DOHH2 (cell line): Measurements from ENCODE around the gene SLC16A10.

Experiments used
- H3F3A ChIP-seq: fragments of 200-600 bp; sonication (generic), shearing (Covaris generic); 2 replicates; pipeline ENCODE4 v1.6.0; 2016; ENCODE audit warnings: antibody characterized with exemption, mild to moderate bottlenecking; ENCODE audit not compliant: control insufficient read depth, insufficient read depth
- H3K27ac ChIP-seq: fragments of 200-600 bp; sonication (generic); 2 replicates; pipeline ENCODE4 v1.5.1; 2014; ENCODE audit warnings: low read depth, mild to moderate bottlenecking, low read length, moderate library complexity
- H3K27me3 ChIP-seq: fragments of 200-600 bp; sonication (generic); 2 replicates; pipeline ENCODE4 v1.6.1; 2014; ENCODE audit warnings: mild to moderate bottlenecking, low read length, mixed read lengths; ENCODE audit not compliant: control insufficient read depth
- H3K36me3 ChIP-seq: fragments of 200-600 bp; sonication (generic); 2 replicates; pipeline ENCODE4 v1.6.1; 2014; ENCODE audit warnings: mild to moderate bottlenecking, low read length, moderate library complexity, mixed read lengths; ENCODE audit not compliant: control insufficient read depth
- H3K4me1 ChIP-seq: fragments of 200-600 bp; sonication (generic); 2 replicates; pipeline ENCODE4 v1.6.1; 2014; ENCODE audit warnings: mild to moderate bottlenecking, low read length, mixed read lengths; ENCODE audit not compliant: control insufficient read depth
- H3K4me2 ChIP-seq: fragments of 200-600 bp; sonication (generic); 2 replicates; pipeline ENCODE4 v1.6.0; 2014; ENCODE audit warnings: mild to moderate bottlenecking, low read length, moderate library complexity
- H3K4me3 ChIP-seq: fragments of 200-600 bp; sonication (generic); 2 replicates; pipeline ENCODE4 v1.5.1; 2014; ENCODE audit warnings: mild to moderate bottlenecking, low read length, mixed read lengths
- H3K79me2 ChIP-seq: fragments of 200-600 bp; sonication (generic); 2 replicates; pipeline ENCODE4 v1.6.1; 2014; ENCODE audit warnings: mild to moderate bottlenecking, low read length, mixed read lengths; ENCODE audit not compliant: control insufficient read depth
- H3K9me2 ChIP-seq: fragments of 200-600 bp; sonication (generic); replicated peaks from 2 replicates; pipeline ENCODE4 v1.6.1; 2014; ENCODE audit warnings: mild to moderate bottlenecking, low read length, mixed read lengths; ENCODE audit not compliant: control insufficient read depth
- H3K9me3 ChIP-seq: fragments of 200-600 bp; sonication (generic); 2 replicates; pipeline ENCODE4 v1.6.1; 2014; ENCODE audit warnings: antibody characterized with exemption, low read length, mixed read lengths; ENCODE audit not compliant: control insufficient read depth, insufficient read depth
- H4K20me1 ChIP-seq: fragments of 200-600 bp; sonication (generic); 2 replicates; pipeline ENCODE4 v1.6.0; 2014; ENCODE audit warnings: low read depth, mild to moderate bottlenecking, antibody characterized with exemption, low read length, moderate library complexity; ENCODE audit not compliant: control insufficient read depth, insufficient read depth
- CTCF ChIP-seq: fragments of 200-600 bp; sonication (generic); IDR thresholded peaks from one replicate; pipeline ENCODE4 v1.5.1; 2014; ENCODE audit warnings: antibody characterized with exemption, mild to moderate bottlenecking, low read depth, low read length; ENCODE audit not compliant: poor library complexity, severe bottlenecking
- EZH2phosphoT487 ChIP-seq: fragments of 200-600 bp; sonication (generic); IDR thresholded peaks from 2 replicates; pipeline ENCODE4 v1.6.1; 2017; ENCODE audit warnings: borderline replicate concordance, mild to moderate bottlenecking, antibody characterized with exemption, low read length, moderate library complexity, mixed read lengths

The SLC16A10 gene

GRCh38 chr6:111270121-111270520 is 182.8 kb downstream of the SLC16A10 start:
- H3K36me3 ChIP-seq = peaks cover 49% of the 10 kb centered on the region
- H4K20me1 ChIP-seq = no peaks in the 10 kb centered on the region
- H3K4me3 ChIP-seq = no peak overlapping the region
- no peak overlapping the region for H3K4me2 ChIP-seq
- H3K27ac ChIP-seq = no peak overlapping the region
- H3K4me1 ChIP-seq = peaks cover 12% of the 10 kb centered on the region
- TF ChIP-seq CTCF (no peak), EZH2phosphoT487 (no peak)
- no peaks in the 10 kb centered on the region for H3K9me2 ChIP-seq
- H3K9me3 ChIP-seq = no peaks in the 10 kb centered on the region
- H3K27me3 ChIP-seq = no peaks in the 10 kb centered on the region
- H3F3A ChIP-seq = 0 out of 2 replicates have a peak, but pooled peaks cover 4% of the 10 kb centered on the region
- peaks cover 27% of the 10 kb centered on the region for H3K79me2 ChIP-seq

GRCh38 chr6:111274593-111275217 is 187.4 kb downstream of the SLC16A10 start:
- TF ChIP-seq EZH2phosphoT487 = no peak
- Histone ChIP-seq H3K4me1 (no peaks in the 10 kb centered on the region), H3K9me3 (no peaks in the 10 kb centered on the region), H3K36me3 (peaks cover 53% of the 10 kb centered on the region), H3K79me2 (peaks cover 19% of the 10 kb centered on the region), H3K9me2 (no peaks in the 10 kb centered on the region), H4K20me1 (no peaks in the 10 kb centered on the region), H3F3A (no peaks in the 10 kb centered on the region), H3K27ac (no peak overlapping the region), H3K4me3 (no peak overlapping the region), H3K27me3 (no peaks in the 10 kb centered on the region), H3K4me2 (no peak overlapping the region)

- H3K27ac ChIP-seq = no peak overlapping the region
- H3F3A ChIP-seq = no peaks in the 10 kb centered on the region
- TF ChIP-seq EZH2phosphoT487 (no peak), CTCF (no peak)
- H3K27me3 ChIP-seq = no peaks in the 10 kb centered on the region
- H3K9me2 ChIP-seq = no peaks in the 10 kb centered on the region
- peaks cover 55% of the 10 kb centered on the region for H3K36me3 ChIP-seq
- H4K20me1 ChIP-seq = no peaks in the 10 kb centered on the region
- no peak overlapping the region for H3K4me2 ChIP-seq
- no peaks in the 10 kb centered on the region for H3K9me3 ChIP-seq
- H3K4me3 ChIP-seq = no peak overlapping the region
- H3K4me1 ChIP-seq = no peaks in the 10 kb centered on the region
- peaks cover 11% of the 10 kb centered on the region for H3K79me2 ChIP-seq
Observed at GRCh38 chr6:111276335-111276734, 189.0 kb downstream of the SLC16A10 start.

- no peak for TF ChIP-seq CTCF
- TF ChIP-seq EZH2phosphoT487 = no peak
- Histone ChIP-seq H3K79me2 (peaks cover 11% of the 10 kb centered on the region), H3F3A (no peaks in the 10 kb centered on the region), H3K9me2 (no peaks in the 10 kb centered on the region), H3K27ac (no peak overlapping the region), H3K4me2 (no peak overlapping the region), H3K27me3 (no peaks in the 10 kb centered on the region), H3K4me1 (no peaks in the 10 kb centered on the region), H3K4me3 (no peak overlapping the region), H3K36me3 (peaks cover 55% of the 10 kb centered on the region), H3K9me3 (no peaks in the 10 kb centered on the region), H4K20me1 (no peaks in the 10 kb centered on the region)
Observed at GRCh38 chr6:111276736-111277135, 189.4 kb downstream of the SLC16A10 start.
